ENCODE measurements around the gene CNMD. TPM values are rescaled to one million over a fixed set of nuclear protein-coding genes. Genes with fewer than 3 reads are reported as not detected.
"Not testable (repeated sequence)": the region's sequence is repeated elsewhere in the genome, so short reads cannot be mapped to it uniquely, and the experiment has no call there.

The CNMD gene
- polyA plus RNA-seq, 3 donors from 2014 or later = not detected

- H3K36me3 Mint-ChIP-seq = no peaks in the 10 kb centered on the region
- no peaks in the 10 kb centered on the region for H3K9me3 Mint-ChIP-seq
- H3K4me3 Mint-ChIP-seq = no peak overlapping the region
- peaks cover 5 to 9% of the 10 kb centered on the region in 2 donors for H3K4me1 Mint-ChIP-seq
- no peak for DNase-seq
- no peak overlapping the region for H3K27ac Mint-ChIP-seq
- H3K27me3 Mint-ChIP-seq (ENCODE audit: low read depth in 3 of 3) = peaks cover 8 to 16% (median 13%) of the 10 kb centered on the region in 3 donors
Measured at GRCh38 chr13:52737451-52737850, 2.2 kb downstream of the CNMD start.

- Mint-ChIP-seq H3K27me3 (ENCODE audit: low read depth in 3 of 3) (peaks cover 8 to 13% (median 10%) of the 10 kb centered on the region in 3 donors), H3K4me1 (peaks cover 5 to 9% of the 10 kb centered on the region in 2 donors), H3K27ac (no peak overlapping the region), H3K36me3 (no peaks in the 10 kb centered on the region), H3K4me3 (no peak overlapping the region), H3K9me3 (no peaks in the 10 kb centered on the region)
- DNase-seq = no peak
Measured at GRCh38 chr13:52736891-52737290, 2.7 kb downstream of the CNMD start.

GRCh38 chr13:52734075-52734623 is 5.5 kb downstream of the CNMD start:
- Mint-ChIP-seq H3K4me3 (no peak overlapping the region), H3K9me3 (no peaks in the 10 kb centered on the region), H3K36me3 (peaks cover 0 to 3% (median 0%) of the 10 kb centered on the region in 3 donors), H3K27me3 (ENCODE audit: low read depth in 3 of 3) (peaks cover 2 to 11% (median 5%) of the 10 kb centered on the region in 3 donors), H3K4me1 (peaks cover 2 to 9% of the 10 kb centered on the region in 2 donors), H3K27ac (no peak overlapping the region)
- DNase-seq = no peak

- Mint-ChIP-seq H3K27me3 (ENCODE audit: low read depth in 3 of 3) (peaks cover 0 to 8% (median 0%) of the 10 kb centered on the region in 3 donors), H3K27ac (no peak overlapping the region), H3K4me1 (peaks cover 0 to 2% of the 10 kb centered on the region in 2 donors), H3K9me3 (no peaks in the 10 kb centered on the region), H3K4me3 (no peak overlapping the region), H3K36me3 (peaks cover 0 to 3% (median 0%) of the 10 kb centered on the region in 3 donors)
- no peak for DNase-seq
Measured at GRCh38 chr13:52726258-52726657, 13.4 kb downstream of the CNMD start.

GRCh38 chr13:52725302-52725701 is 14.3 kb downstream of the CNMD start:
- Mint-ChIP-seq H3K9me3 (no peaks in the 10 kb centered on the region), H3K27me3 (ENCODE audit: low read depth in 3 of 3) (peaks cover 0 to 4% (median 0%) of the 10 kb centered on the region in 3 donors), H3K27ac (no peak overlapping the region), H3K4me3 (no peak overlapping the region), H3K36me3 (no peaks in the 10 kb centered on the region), H3K4me1 (peaks cover 0 to 2% of the 10 kb centered on the region in 2 donors)
- no peak for DNase-seq

GRCh38 chr13:52723181-52723580 is 16.4 kb downstream of the CNMD start:
- Mint-ChIP-seq H3K27ac (no peak overlapping the region), H3K9me3 (peaks cover 0 to 11% (median 6%) of the 10 kb centered on the region in 6 donors), H3K27me3 (ENCODE audit: low read depth in 3 of 3) (peaks cover 5 to 15% (median 6%) of the 10 kb centered on the region in 3 donors), H3K4me3 (no peak overlapping the region), H3K36me3 (peaks cover 0 to 4% (median 3%) of the 10 kb centered on the region in 3 donors), H3K4me1 (no peaks in the 10 kb centered on the region)
- no peak for DNase-seq

GRCh38 chr13:52721356-52721755 is 18.3 kb downstream of the CNMD start:
- not testable (repeated sequence) for H3K4me1 Mint-ChIP-seq, H3K4me3 Mint-ChIP-seq, H3K36me3 Mint-ChIP-seq, DNase-seq, H3K27ac Mint-ChIP-seq
- peaks cover 0 to 16% (median 7%) of the 10 kb centered on the region in 6 donors for H3K9me3 Mint-ChIP-seq
- H3K27me3 Mint-ChIP-seq (ENCODE audit: low read depth in 3 of 3) = peaks cover 5 to 15% (median 6%) of the 10 kb centered on the region in 3 donors

- Mint-ChIP-seq H3K9me3 (peaks cover 0 to 16% (median 7%) of the 10 kb centered on the region in 6 donors), H3K27me3 (ENCODE audit: low read depth in 3 of 3) (peaks cover 5 to 18% (median 6%) of the 10 kb centered on the region in 3 donors)
- not testable (repeated sequence) for H3K4me3 Mint-ChIP-seq, DNase-seq, H3K27ac Mint-ChIP-seq, H3K36me3 Mint-ChIP-seq, H3K4me1 Mint-ChIP-seq
Measured at GRCh38 chr13:52720904-52721303, 18.7 kb downstream of the CNMD start.

GRCh38 chr13:52713894-52714293 is 25.7 kb downstream of the CNMD start:
- H3K4me1 Mint-ChIP-seq = no peaks in the 10 kb centered on the region
- H3K27me3 Mint-ChIP-seq (ENCODE audit: low read depth in 3 of 3) = peaks cover 7 to 8% (median 8%) of the 10 kb centered on the region in 3 donors
- no peak for DNase-seq
- peaks cover 0 to 10% (median 5%) of the 10 kb centered on the region in 6 donors for H3K9me3 Mint-ChIP-seq
- no peak overlapping the region for H3K4me3 Mint-ChIP-seq
- H3K36me3 Mint-ChIP-seq = peaks cover 0 to 4% (median 0%) of the 10 kb centered on the region in 3 donors
- no peak overlapping the region for H3K27ac Mint-ChIP-seq

- H3K27ac Mint-ChIP-seq = no peak overlapping the region
- peaks cover 0 to 4% (median 0%) of the 10 kb centered on the region in 6 donors for H3K9me3 Mint-ChIP-seq
- H3K36me3 Mint-ChIP-seq = no peaks in the 10 kb centered on the region
- peaks cover 2 to 3% (median 3%) of the 10 kb centered on the region in 3 donors for H3K27me3 Mint-ChIP-seq (ENCODE audit: low read depth in 3 of 3)
- H3K4me3 Mint-ChIP-seq = no peak overlapping the region
- no peak for DNase-seq
- H3K4me1 Mint-ChIP-seq = no peaks in the 10 kb centered on the region
Measured at GRCh38 chr13:52712385-52712784, 27.2 kb downstream of the CNMD start.

GRCh38 chr13:52711286-52711685 is 28.3 kb downstream of the CNMD start:
- Mint-ChIP-seq H3K27me3 (ENCODE audit: low read depth in 3 of 3) (peaks cover 2 to 3% (median 3%) of the 10 kb centered on the region in 3 donors), H3K36me3 (no peaks in the 10 kb centered on the region), H3K4me3 (no peak overlapping the region), H3K9me3 (peaks cover 0 to 4% (median 0%) of the 10 kb centered on the region in 6 donors), H3K27ac (no peak overlapping the region), H3K4me1 (no peaks in the 10 kb centered on the region)
- DNase-seq = no peak

- not testable (repeated sequence) for H3K27me3 Mint-ChIP-seq (ENCODE audit: low read depth in 3 of 3); H3K4me3 Mint-ChIP-seq; DNase-seq; H3K9me3 Mint-ChIP-seq; H3K27ac Mint-ChIP-seq; H3K4me1 Mint-ChIP-seq; H3K36me3 Mint-ChIP-seq
Measured at GRCh38 chr13:52708266-52708665, 31.4 kb downstream of the CNMD start.

- no peak for DNase-seq
- H3K36me3 Mint-ChIP-seq = no peaks in the 10 kb centered on the region
- H3K4me3 Mint-ChIP-seq = no peak overlapping the region
- no peaks in the 10 kb centered on the region for H3K9me3 Mint-ChIP-seq
- H3K4me1 Mint-ChIP-seq = no peaks in the 10 kb centered on the region
- peaks cover 0 to 2% (median 0%) of the 10 kb centered on the region in 3 donors for H3K27me3 Mint-ChIP-seq (ENCODE audit: low read depth in 3 of 3)
- no peak overlapping the region for H3K27ac Mint-ChIP-seq
Measured at GRCh38 chr13:52707375-52707774, 32.2 kb downstream of the CNMD start.

GRCh38 chr13:52706081-52706480 is 33.5 kb downstream of the CNMD start:
- no peak for DNase-seq
- Mint-ChIP-seq H3K27me3 (ENCODE audit: low read depth in 3 of 3) (peaks cover 0 to 2% (median 0%) of the 10 kb centered on the region in 3 donors), H3K9me3 (no peaks in the 10 kb centered on the region), H3K4me3 (no peak overlapping the region), H3K27ac (no peak overlapping the region), H3K36me3 (no peaks in the 10 kb centered on the region), H3K4me1 (peaks cover 0 to 8% of the 10 kb centered on the region in 2 donors)

GRCh38 chr13:52703482-52703881 is 36.1 kb downstream of the CNMD start:
- no peak overlapping the region for H3K4me3 Mint-ChIP-seq
- no peak overlapping the region for H3K27ac Mint-ChIP-seq
- H3K36me3 Mint-ChIP-seq = no peaks in the 10 kb centered on the region

More at GRCh38 chr13:52703482-52703881, 36.1 kb downstream of the CNMD start:
- Mint-ChIP-seq H3K4me1 (peaks cover 0 to 8% of the 10 kb centered on the region in 2 donors), H3K9me3 (no peaks in the 10 kb centered on the region), H3K27me3 (ENCODE audit: low read depth in 3 of 3) (no peaks in the 10 kb centered on the region)
- no peak for DNase-seq

Measured in immature natural killer cell (primary cell).